Endodermal cell (in vitro differentiated cells): Measurements from ENCODE around the gene SYCP2. TPM values are rescaled to one million over a fixed set of nuclear protein-coding genes. Genes with fewer than 3 reads are reported as not detected.
A peak's percentile ranks its signal among the peaks of the same experiment; 100 is the strongest.

ENCODE experiments used
- DNase-seq: peaks from one replicate; pipeline ENCODE4 v3.0.0-alpha.2; 2017
- H3K27ac ChIP-seq: 2 replicates; pipeline ENCODE4 v1.5.1; 2013; ENCODE audit warnings: mild to moderate bottlenecking, low read depth, low read length, moderate library complexity
- H3K27me3 ChIP-seq: 2 replicates; pipeline ENCODE4 v1.6.1; 2013; ENCODE audit warnings: mild to moderate bottlenecking, low read length, moderate library complexity; ENCODE audit not compliant: insufficient read depth, control insufficient read depth, poor library complexity, severe bottlenecking
- H3K36me3 ChIP-seq: 2 replicates; pipeline ENCODE4 v1.7.0; 2013; ENCODE audit warnings: mild to moderate bottlenecking, low read length, moderate library complexity; ENCODE audit not compliant: control insufficient read depth, insufficient read depth
- H3K4me1 ChIP-seq: one replicate; pipeline ENCODE4 v1.7.0; 2013; ENCODE audit warnings: low read length; ENCODE audit not compliant: control insufficient read depth, insufficient read depth
- H3K4me3 ChIP-seq: 2 replicates; pipeline ENCODE4 v1.5.1; 2013; ENCODE audit warnings: mild to moderate bottlenecking, low read length, moderate library complexity
- H3K9ac ChIP-seq: 2 replicates; pipeline ENCODE4 v1.6.1; 2013; ENCODE audit warnings: mild to moderate bottlenecking, low read length, moderate library complexity; ENCODE audit not compliant: poor library complexity, severe bottlenecking; ENCODE audit errors: extremely low read depth
- H3K9me3 ChIP-seq: 2 replicates; pipeline ENCODE4 v1.6.1; 2013; ENCODE audit warnings: mild to moderate bottlenecking, low read length, moderate library complexity; ENCODE audit not compliant: control insufficient read depth
- H3K27ac Mint-ChIP-seq: 2 replicates; pipeline ENCODE4 v1.8.0; 2020; ENCODE audit warnings: mixed read lengths
- H3K27me3 Mint-ChIP-seq: 2 replicates; pipeline ENCODE4 v1.8.0; 2021; ENCODE audit warnings: mild to moderate bottlenecking, mixed read lengths; ENCODE audit not compliant: insufficient read depth
- H3K36me3 Mint-ChIP-seq: 2 replicates; pipeline ENCODE4 v1.8.0; 2020; ENCODE audit warnings: low read depth, mixed read lengths
- H3K4me1 Mint-ChIP-seq: 2 replicates; pipeline ENCODE4 v1.8.0; 2020; ENCODE audit warnings: mixed read lengths
- H3K4me3 Mint-ChIP-seq: 2 replicates; pipeline ENCODE4 v1.8.0; 2020; ENCODE audit warnings: mild to moderate bottlenecking, moderate library complexity, mixed read lengths
- H3K9me3 Mint-ChIP-seq: 2 replicates; pipeline ENCODE4 v1.8.0; 2020; ENCODE audit warnings: mild to moderate bottlenecking, mixed read lengths
- WGBS, 2 experiments: methylation state at CpG; one replicate each; pipeline versions ENCODE4 v1.1.5 to v1.1.7; 2013; ENCODE audit warnings: missing lambda C conversion rate in 2 of 2, mixed read lengths in 1 of 2; ENCODE audit not compliant: insufficient coverage in 1 of 2, insufficient read length in 1 of 2; 5-methylcytosine and 5-hydroxymethylcytosine counted together
- total RNA-seq, 2 donors: library from RNA; stranded (reverse); fragmentation: NEBNext Ultra II Directional in 1 of 2; extraction: Animal tissue kit (Norgen Biotek cat#: 25700) in 1 of 2; gene quantifications; 2 replicates in 1 of 2; 3 replicates in 1 of 2; pipeline ENCODE4 v1.2.1, GENCODE V29; 2021
- TF ChIP-seq, protein P1 (sequence below): fragments of 200-600 bp; sonication (generic); conservative IDR thresholded peaks from 2 replicates; pipeline ENCODE4 v1.5.0; 2021; ENCODE audit warnings: antibody characterized with exemption, mild to moderate bottlenecking

The SYCP2 gene
- total RNA-seq, 2 donors from 2014 or later, result 1.2 to 1.4 TPM

GRCh38 chr20:59954718-59955117 is 21.3 kb upstream of the SYCP2 start:
- no peak overlapping the region for H3K4me3 ChIP-seq
- 83 to 100% methylated on average over 1 to 4 of the region's 4 CpGs for WGBS, 2 experiments
- peaks cover 4% of the 10 kb centered on the region for H3K4me1 ChIP-seq
- Mint-ChIP-seq H3K4me1 (peaks cover 15% of the 10 kb centered on the region), H3K36me3 (no peaks in the 10 kb centered on the region), H3K4me3 (no peak overlapping the region), H3K9me3 (no peaks in the 10 kb centered on the region), H3K27ac (no peak overlapping the region), H3K27me3 (peaks cover 56% of the 10 kb centered on the region)
- H3K9ac ChIP-seq, result no peak overlapping the region
- H3K27ac ChIP-seq, result no peak overlapping the region
- H3K27me3 ChIP-seq, result peaks cover 36% of the 10 kb centered on the region
- no peaks in the 10 kb centered on the region for H3K9me3 ChIP-seq
- no peak for DNase-seq
- no peaks in the 10 kb centered on the region for H3K36me3 ChIP-seq
- TF ChIP-seq, protein P1, sequence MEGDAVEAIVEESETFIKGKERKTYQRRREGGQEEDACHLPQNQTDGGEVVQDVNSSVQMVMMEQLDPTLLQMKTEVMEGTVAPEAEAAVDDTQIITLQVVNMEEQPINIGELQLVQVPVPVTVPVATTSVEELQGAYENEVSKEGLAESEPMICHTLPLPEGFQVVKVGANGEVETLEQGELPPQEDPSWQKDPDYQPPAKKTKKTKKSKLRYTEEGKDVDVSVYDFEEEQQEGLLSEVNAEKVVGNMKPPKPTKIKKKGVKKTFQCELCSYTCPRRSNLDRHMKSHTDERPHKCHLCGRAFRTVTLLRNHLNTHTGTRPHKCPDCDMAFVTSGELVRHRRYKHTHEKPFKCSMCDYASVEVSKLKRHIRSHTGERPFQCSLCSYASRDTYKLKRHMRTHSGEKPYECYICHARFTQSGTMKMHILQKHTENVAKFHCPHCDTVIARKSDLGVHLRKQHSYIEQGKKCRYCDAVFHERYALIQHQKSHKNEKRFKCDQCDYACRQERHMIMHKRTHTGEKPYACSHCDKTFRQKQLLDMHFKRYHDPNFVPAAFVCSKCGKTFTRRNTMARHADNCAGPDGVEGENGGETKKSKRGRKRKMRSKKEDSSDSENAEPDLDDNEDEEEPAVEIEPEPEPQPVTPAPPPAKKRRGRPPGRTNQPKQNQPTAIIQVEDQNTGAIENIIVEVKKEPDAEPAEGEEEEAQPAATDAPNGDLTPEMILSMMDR, result no peak

GRCh38 chr20:59949911-59950310 is 16.5 kb upstream of the SYCP2 start:
- no peak for DNase-seq
- H3K27ac Mint-ChIP-seq, result no peak overlapping the region
- peaks cover 24% of the 10 kb centered on the region for H3K27me3 Mint-ChIP-seq
- no peak overlapping the region for H3K27ac ChIP-seq
- peaks cover 8% of the 10 kb centered on the region for H3K4me1 Mint-ChIP-seq
- H3K4me1 ChIP-seq, result no peaks in the 10 kb centered on the region
- no peak overlapping the region for H3K9ac ChIP-seq
- H3K4me3 Mint-ChIP-seq, result no peak overlapping the region
- no peaks in the 10 kb centered on the region for H3K9me3 ChIP-seq
- peaks cover 7% of the 10 kb centered on the region for H3K27me3 ChIP-seq
- no peak overlapping the region for H3K4me3 ChIP-seq
- H3K9me3 Mint-ChIP-seq, result no peaks in the 10 kb centered on the region
- TF ChIP-seq, protein P1, result no peak
- peaks cover 5% of the 10 kb centered on the region for H3K36me3 ChIP-seq
- 93 to 100% methylated on average over 2 to 6 of the region's 6 CpGs for whole genome bisulfite sequencing, 2 experiments
- peaks cover 6% of the 10 kb centered on the region for H3K36me3 Mint-ChIP-seq

DNA sequence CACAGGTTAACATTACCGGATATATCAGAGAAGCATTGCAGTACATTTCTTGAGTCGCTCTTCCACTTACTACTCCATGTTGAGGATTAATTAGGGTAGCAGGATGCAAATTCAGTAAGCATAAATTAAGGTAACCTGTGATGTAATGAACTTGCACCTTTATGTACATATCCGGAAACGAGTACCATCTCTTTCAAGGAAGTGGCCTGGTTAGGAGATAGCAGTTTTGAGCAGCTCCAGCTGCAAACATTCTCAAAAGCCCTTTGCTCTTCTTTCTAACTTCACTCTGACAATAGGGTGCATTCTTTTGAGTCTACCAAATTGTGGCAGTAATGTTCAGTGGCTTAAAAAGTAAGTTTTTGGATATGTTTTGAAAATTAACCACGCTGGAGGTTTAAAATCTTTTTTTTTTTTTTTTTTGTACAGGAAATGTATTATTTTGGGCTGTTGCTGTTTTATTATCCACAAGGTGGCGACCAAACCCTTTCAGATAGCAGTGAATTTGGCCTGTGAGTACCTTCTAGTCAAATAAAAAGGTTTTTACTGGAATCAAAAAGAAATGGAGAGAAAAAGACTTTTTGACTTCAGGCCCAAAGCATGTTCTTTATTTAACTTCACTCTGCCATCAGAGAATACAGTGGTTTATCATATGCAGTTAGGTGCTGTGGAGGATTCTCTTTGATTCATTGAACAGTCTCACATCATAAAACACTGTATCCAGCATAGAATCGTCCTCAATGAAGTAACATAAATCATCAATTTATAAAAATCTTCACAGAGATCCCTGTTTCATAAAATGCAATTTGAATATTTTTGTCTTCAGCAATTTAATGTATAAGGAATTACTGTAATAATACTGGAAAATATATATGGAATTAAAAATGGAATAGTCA is 15.6 kb upstream of the SYCP2 start:
- H3K36me3 Mint-ChIP-seq, result peaks cover 14% of the 10 kb centered on the region
- WGBS, 2 experiments, result 65 to 69% methylated on average over 5 to 7 of the region's 7 CpGs
- H3K4me3 Mint-ChIP-seq, result no peak overlapping the region
- H3K4me1 Mint-ChIP-seq, result peaks cover 8% of the 10 kb centered on the region
- DNase-seq, result no peak
- Histone ChIP-seq H3K27me3 (no peaks in the 10 kb centered on the region), H3K9me3 (no peaks in the 10 kb centered on the region), H3K27ac (no peak overlapping the region), H3K4me3 (no peak overlapping the region), H3K4me1 (no peaks in the 10 kb centered on the region), H3K9ac (no peak overlapping the region), H3K36me3 (peaks cover 13% of the 10 kb centered on the region)
- TF ChIP-seq, protein P1, result peak; percentile 79
- H3K27ac Mint-ChIP-seq, result no peak overlapping the region
- no peaks in the 10 kb centered on the region for H3K9me3 Mint-ChIP-seq
- H3K27me3 Mint-ChIP-seq, result peaks cover 15% of the 10 kb centered on the region
